Trophoblast cell (in vitro differentiated cells and primary cell): ENCODE data around the gene ITGAL.

Source experiments
- DNase-seq, 2 donors: peaks; one replicate each; pipeline ENCODE4 v3.0.0-alpha.2; 2016
- H2AFZ ChIP-seq: 2 replicates; pipeline ENCODE4 v1.6.1; 2013; ENCODE audit warnings: low read length, moderate library complexity, mild to moderate bottlenecking; ENCODE audit not compliant: insufficient read depth, poor library complexity
- H2AK5ac ChIP-seq: 2 replicates; pipeline ENCODE4 v1.6.1; 2013; ENCODE audit warnings: mild to moderate bottlenecking, low read length
- H2BK120ac ChIP-seq: 2 replicates; pipeline ENCODE4 v1.6.1; 2013; ENCODE audit warnings: low read length, mild to moderate bottlenecking, moderate library complexity; ENCODE audit not compliant: insufficient read depth, poor library complexity
- H2BK12ac ChIP-seq: 2 replicates; pipeline ENCODE4 v1.6.1; 2013; ENCODE audit warnings: mild to moderate bottlenecking, low read length, moderate library complexity
- H2BK5ac ChIP-seq: 2 replicates; pipeline ENCODE4 v1.6.1; 2013; ENCODE audit warnings: low read length, low read depth, moderate library complexity, mild to moderate bottlenecking; ENCODE audit not compliant: poor library complexity
- H3K14ac ChIP-seq: 2 replicates; pipeline ENCODE4 v1.6.1; 2013; ENCODE audit warnings: mild to moderate bottlenecking, low read length
- H3K18ac ChIP-seq: 2 replicates; pipeline ENCODE4 v1.6.1; 2013; ENCODE audit warnings: mild to moderate bottlenecking, low read length
- H3K23ac ChIP-seq: 2 replicates; pipeline ENCODE4 v1.6.1; 2013; ENCODE audit warnings: low read length
- H3K27ac ChIP-seq: 2 replicates; pipeline ENCODE4 v1.5.1; 2013; ENCODE audit warnings: low read depth, mild to moderate bottlenecking, inconsistent platforms, low read length, moderate library complexity
- H3K27me3 ChIP-seq: 2 replicates; pipeline ENCODE4 v1.6.1; 2013; ENCODE audit warnings: inconsistent platforms, mild to moderate bottlenecking, low read length, moderate library complexity; ENCODE audit not compliant: insufficient read depth
- H3K36me3 ChIP-seq, 2 experiments: 1 replicate in 1 of 2; 2 replicates in 1 of 2; pipeline ENCODE4 v1.6.1; 2013; ENCODE audit warnings: low read length in 2 of 2, mild to moderate bottlenecking in 2 of 2, moderate library complexity in 1 of 2; ENCODE audit not compliant: insufficient read depth in 2 of 2, control insufficient read depth in 1 of 2
- H3K4ac ChIP-seq: 2 replicates; pipeline ENCODE4 v1.6.1; 2013; ENCODE audit warnings: low read depth, mild to moderate bottlenecking, low read length, moderate library complexity
- H3K4me1 ChIP-seq, 2 experiments: 1 replicate in 1 of 2; 2 replicates in 1 of 2; pipeline ENCODE4 v1.6.1; 2013; ENCODE audit warnings: low read length in 2 of 2, mild to moderate bottlenecking in 2 of 2, moderate library complexity in 1 of 2; ENCODE audit not compliant: insufficient read depth in 2 of 2, control insufficient read depth in 1 of 2
- H3K4me2 ChIP-seq: 2 replicates; pipeline ENCODE4 v1.6.1; 2013; ENCODE audit warnings: inconsistent platforms, mild to moderate bottlenecking, low read length, moderate library complexity
- H3K4me3 ChIP-seq: 2 replicates; pipeline ENCODE4 v1.5.1; 2013; ENCODE audit warnings: mild to moderate bottlenecking, low read depth, low read length, inconsistent platforms
- H3K79me1 ChIP-seq: one replicate; pipeline ENCODE4 v1.6.1; 2013; ENCODE audit warnings: low read length
- H3K79me2 ChIP-seq: 2 replicates; pipeline ENCODE4 v1.6.1; 2013; ENCODE audit warnings: low read length, mild to moderate bottlenecking; ENCODE audit not compliant: control insufficient read depth, insufficient read depth, poor library complexity
- H3K9ac ChIP-seq: 2 replicates; pipeline ENCODE4 v1.6.1; 2013; ENCODE audit warnings: mild to moderate bottlenecking, low read length
- H3K9me3 ChIP-seq: 2 replicates; pipeline ENCODE4 v1.6.1; 2013; ENCODE audit warnings: low read depth, mild to moderate bottlenecking, control low read depth, inconsistent platforms, low read length; ENCODE audit not compliant: insufficient read depth
- H4K12ac ChIP-seq: 2 replicates; pipeline ENCODE4 v1.6.1; 2013; ENCODE audit warnings: low read depth, mild to moderate bottlenecking, low read length, moderate library complexity
- H4K8ac ChIP-seq: 2 replicates; pipeline ENCODE4 v1.6.1; 2013; ENCODE audit warnings: low read depth, mild to moderate bottlenecking, low read length, moderate library complexity
- H4K91ac ChIP-seq: one replicate; pipeline ENCODE4 v1.6.1; 2013; ENCODE audit warnings: low read depth, mild to moderate bottlenecking, low read length, moderate library complexity
- WGBS: extraction: QIAGEN DNeasy Blood & Tissue Kit; methylation state at CpG from one replicate; pipeline ENCODE4 v1.1.7; 2013; ENCODE audit warnings: missing lambda C conversion rate; ENCODE audit not compliant: insufficient read length, insufficient coverage; ENCODE audit errors: extremely low coverage; 5-methylcytosine and 5-hydroxymethylcytosine counted together

Gene ITGAL

DNA sequence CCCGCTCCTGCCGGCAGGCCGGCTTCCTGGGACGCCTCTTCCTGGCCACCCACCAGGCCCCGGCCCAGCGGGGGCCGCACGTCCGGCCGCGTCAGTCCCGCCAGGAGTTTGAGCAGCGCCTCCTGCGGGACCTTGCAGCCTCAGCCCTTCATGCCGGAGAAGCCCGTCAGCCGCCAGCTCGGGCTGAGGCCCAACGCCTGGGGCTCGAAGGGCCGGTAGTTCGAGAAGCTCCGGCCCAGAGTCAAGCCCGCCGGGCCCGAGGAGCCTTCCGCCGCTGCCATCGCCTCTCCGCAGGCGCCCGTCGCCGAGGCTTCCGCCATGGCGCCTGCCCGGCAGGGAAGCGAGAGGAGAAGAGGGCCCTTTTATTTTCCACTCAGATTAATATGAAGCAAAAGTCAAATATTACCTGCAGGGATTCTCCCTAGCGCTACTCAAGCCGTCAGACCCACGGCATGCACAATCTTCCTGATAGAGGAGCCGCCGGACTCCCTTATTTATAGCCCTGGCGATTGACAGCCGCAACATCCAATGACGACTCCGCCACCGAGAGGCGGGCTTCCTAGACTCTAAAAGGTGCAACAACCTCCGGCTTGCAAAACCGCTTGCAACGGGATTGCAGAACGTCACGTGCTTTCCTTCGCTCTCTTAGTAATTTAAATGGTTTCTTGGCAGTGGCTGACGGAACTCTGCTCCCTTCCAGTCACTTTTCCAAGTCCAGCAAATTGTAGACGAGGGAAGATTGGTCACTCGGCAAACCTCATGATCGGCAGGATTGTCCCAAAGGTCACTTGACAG is 26.9 kb upstream of the ITGAL start, which contains the start of gene SEPHS2:
Gene SEPHS2 (minus strand): TSS at position 467 of the 795 bp plus-strand sequence. CDS start 147 bp downstream, at position 320.
- Histone ChIP-seq H3K4me3 (peak within 1 kb of the TSS; percentile 81), H3K79me1 (peaks cover 9% of the 10 kb centered on the region), H3K14ac (peak within 1 kb of the TSS; percentile 83), H4K8ac (peak within 1 kb of the TSS; percentile 95), H2AFZ (peak within 1 kb of the TSS; percentile 89), H3K79me2 (peaks cover 8% of the 10 kb centered on the region), H3K9me3 (peaks cover 5% of the 10 kb centered on the region), H4K12ac (peak within 1 kb of the TSS; percentile 3), H4K91ac (peak within 1 kb of the TSS; percentile 85), H3K27me3 (no peaks in the 10 kb centered on the region), H3K18ac (peak within 1 kb of the TSS; percentile 43), H2BK5ac (peak within 1 kb of the TSS; percentile 81), H2AK5ac (no peak within 1 kb of the TSS), H3K4ac (peak within 1 kb of the TSS; percentile 43), H3K36me3 (no peaks in the 10 kb centered on the region), H3K27ac (peak within 1 kb of the TSS; percentile 74), H3K4me1 (peaks cover 8 to 10% of the 10 kb centered on the region in 2 experiments), H3K4me2 (peak within 1 kb of the TSS; percentile 78), H2BK120ac (peak within 1 kb of the TSS; percentile 78), H3K9ac (peak within 1 kb of the TSS; percentile 89), H3K23ac (no peak within 1 kb of the TSS), H2BK12ac (no peak within 1 kb of the TSS)
- DNase-seq: peak; percentile 99 to 100
- no CpG with 5 or more reads among the region's 59 CpGs for WGBS

DNA sequence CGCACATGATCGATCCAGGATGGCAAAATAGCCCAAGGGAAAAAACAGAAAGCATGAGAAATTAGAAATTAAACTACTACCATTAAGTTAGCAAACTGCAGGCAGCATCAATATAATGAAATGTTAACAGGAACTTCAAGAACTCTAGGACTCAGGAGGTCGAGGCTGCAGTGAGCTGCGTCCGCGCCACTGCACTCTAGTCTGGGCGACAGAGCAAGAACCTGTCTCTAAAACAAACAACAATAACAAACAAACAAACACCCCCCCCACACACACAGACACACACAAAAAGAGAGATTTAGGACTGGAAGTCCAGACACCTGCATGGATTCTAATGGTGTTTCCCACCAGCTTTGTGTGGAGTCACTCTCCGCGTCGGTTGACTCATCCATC is 26.3 kb upstream of the ITGAL start:
- Histone ChIP-seq H4K8ac (peak overlapping the region; percentile 71), H3K9me3 (peaks cover 4% of the 10 kb centered on the region), H3K4ac (no peak overlapping the region), H4K91ac (no peak overlapping the region), H2BK5ac (no peak overlapping the region), H2BK120ac (no peak overlapping the region), H3K4me3 (no peak overlapping the region), H3K36me3 (no peaks in the 10 kb centered on the region), H3K14ac (no peak overlapping the region), H4K12ac (no peak overlapping the region), H2AFZ (peak overlapping the region; percentile 78), H2AK5ac (no peak overlapping the region), H3K23ac (no peak overlapping the region), H2BK12ac (no peak overlapping the region), H3K27me3 (no peaks in the 10 kb centered on the region), H3K18ac (no peak overlapping the region), H3K79me1 (peaks cover 9% of the 10 kb centered on the region), H3K27ac (no peak overlapping the region), H3K4me2 (peak overlapping the region; percentile 78), H3K9ac (no peak overlapping the region), H3K79me2 (peaks cover 8% of the 10 kb centered on the region), H3K4me1 (peaks cover 8 to 10% of the 10 kb centered on the region in 2 experiments)
- no CpG with 5 or more reads among the region's 10 CpGs for WGBS
- DNase-seq: no peak

GRCh38 chr16:30447512-30448226 is 24.9 kb upstream of the ITGAL start:
- no peak overlapping the region for H3K18ac ChIP-seq
- H2AFZ ChIP-seq: no peak overlapping the region
- H3K4me3 ChIP-seq: no peak overlapping the region
- no peak overlapping the region for H3K14ac ChIP-seq
- peaks cover 9% of the 10 kb centered on the region for H3K79me1 ChIP-seq
- H4K91ac ChIP-seq: no peak overlapping the region
- no peak overlapping the region for H3K9ac ChIP-seq
- no peaks in the 10 kb centered on the region for H3K36me3 ChIP-seq
- H3K79me2 ChIP-seq: peaks cover 8% of the 10 kb centered on the region
- H2AK5ac ChIP-seq: no peak overlapping the region
- H3K4me2 ChIP-seq: no peak overlapping the region
- no peak overlapping the region for H3K27ac ChIP-seq
- H3K23ac ChIP-seq: no peak overlapping the region
- H3K4ac ChIP-seq: no peak overlapping the region
- H2BK5ac ChIP-seq: no peak overlapping the region
- no peaks in the 10 kb centered on the region for H3K27me3 ChIP-seq
- H2BK120ac ChIP-seq: no peak overlapping the region
- peaks cover 8 to 10% of the 10 kb centered on the region in 2 experiments for H3K4me1 ChIP-seq
- no peak overlapping the region for H4K12ac ChIP-seq
- no peak overlapping the region for H2BK12ac ChIP-seq
- no peak overlapping the region for H4K8ac ChIP-seq
- no CpG with 5 or more reads among the region's 12 CpGs for WGBS
- H3K9me3 ChIP-seq: peaks cover 3% of the 10 kb centered on the region
- DNase-seq: no peak

- Histone ChIP-seq H2BK120ac (no peak overlapping the region), H3K27me3 (no peaks in the 10 kb centered on the region), H3K4ac (no peak overlapping the region), H3K18ac (no peak overlapping the region), H3K9me3 (peaks cover 3% of the 10 kb centered on the region), H3K79me1 (peaks cover 9% of the 10 kb centered on the region), H3K36me3 (no peaks in the 10 kb centered on the region), H2AK5ac (no peak overlapping the region), H3K4me3 (no peak overlapping the region), H3K23ac (no peak overlapping the region), H3K4me1 (peaks cover 8 to 10% of the 10 kb centered on the region in 2 experiments), H4K91ac (no peak overlapping the region), H3K4me2 (no peak overlapping the region), H2BK5ac (no peak overlapping the region), H3K79me2 (peaks cover 8% of the 10 kb centered on the region), H3K27ac (no peak overlapping the region), H3K14ac (no peak overlapping the region), H4K12ac (no peak overlapping the region), H2AFZ (no peak overlapping the region), H2BK12ac (no peak overlapping the region), H3K9ac (no peak overlapping the region), H4K8ac (no peak overlapping the region)
- no CpG with 5 or more reads among the region's 3 CpGs for WGBS
- no peak for DNase-seq
These were observed 23.5 kb upstream of the ITGAL start for GRCh38 chr16:30449116-30449435.
